ENCODE data around the gene GNA15.
"Not testable (repeated sequence)": the region's sequence is repeated elsewhere in the genome, so short reads cannot be mapped to it uniquely, and the experiment has no call there.

The GNA15 gene

DNA sequence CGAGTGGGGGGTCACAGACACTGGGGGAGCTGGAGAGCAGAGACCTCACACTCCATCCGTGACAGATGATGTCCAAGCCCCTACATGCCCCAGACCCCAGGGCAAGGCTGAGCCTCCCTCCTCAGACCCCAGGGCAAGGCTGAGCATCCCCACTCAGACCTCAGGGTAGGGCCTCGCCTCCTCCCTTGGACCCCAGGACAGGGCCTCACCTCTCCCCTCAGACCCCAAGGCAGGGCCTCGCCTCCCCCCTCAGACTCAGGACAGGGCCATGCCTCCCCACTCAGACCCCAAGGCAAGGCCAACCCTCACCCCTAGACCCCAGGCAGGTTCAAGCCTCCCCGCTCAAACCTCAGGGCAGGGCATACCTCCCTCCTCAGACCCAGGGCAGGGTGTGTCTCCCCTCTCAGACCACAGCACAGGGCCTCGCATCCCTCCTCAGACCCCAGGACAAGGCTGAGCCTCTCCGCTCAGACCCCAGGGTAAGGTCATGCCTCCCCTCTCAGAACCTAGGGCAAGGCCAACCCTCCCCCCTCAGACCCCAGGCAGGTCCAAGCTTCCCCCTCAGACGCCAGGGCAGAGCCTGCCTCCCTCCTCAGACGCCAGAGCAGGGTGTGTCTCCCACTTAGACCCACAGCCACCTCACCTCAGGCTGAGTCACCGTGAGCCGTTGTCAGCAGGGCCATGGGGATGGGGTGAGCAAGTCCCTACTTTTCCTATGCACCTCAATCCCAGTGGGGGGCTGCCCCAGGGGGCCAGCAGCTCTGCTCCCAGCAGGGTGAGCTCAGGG lies 41.1 kb downstream of the GNA15 start:
- DNase-seq, result peak; percentile 65

DNA sequence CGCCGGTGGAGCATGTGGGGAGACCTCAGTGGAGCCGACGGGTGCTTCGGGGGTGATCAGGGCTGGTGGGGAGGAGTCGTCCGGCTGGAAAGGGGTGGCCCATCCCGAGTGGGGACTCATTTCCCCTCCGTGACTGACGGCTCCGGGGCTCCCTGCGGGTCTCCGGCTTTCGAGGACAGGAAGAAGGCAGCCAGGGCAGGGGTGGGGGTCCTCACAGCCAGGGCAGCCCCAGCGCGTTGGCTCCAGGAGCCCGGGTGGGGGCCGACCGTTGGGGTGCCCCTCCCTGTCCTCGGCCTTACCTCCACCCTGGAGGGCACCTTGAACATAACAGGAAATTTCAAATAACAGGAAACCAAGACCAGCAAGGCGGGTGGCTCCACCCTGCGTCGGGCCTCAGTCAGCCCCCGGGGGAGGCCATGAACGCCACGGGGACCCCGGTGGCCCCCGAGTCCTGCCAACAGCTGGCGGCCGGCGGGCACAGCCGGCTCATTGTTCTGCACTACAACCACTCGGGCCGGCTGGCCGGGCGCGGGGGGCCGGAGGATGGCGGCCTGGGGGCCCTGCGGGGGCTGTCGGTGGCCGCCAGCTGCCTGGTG lies 42.6 kb downstream of the GNA15 start, which contains the start of gene S1PR4:
S1PR4 (plus strand) TSS at position 393 of the 596 bp plus-strand sequence; CDS start at position 417, 24 bp downstream.
- peak; percentile 53 for DNase-seq

- DNase-seq, result no peak
These were observed 43.3 kb downstream of the GNA15 start for GRCh38 chr19:3178973-3179738.

- DNase-seq, result no peak
These were observed 44.0 kb downstream of the GNA15 start for GRCh38 chr19:3179739-3180293.

GRCh38 chr19:3183721-3184641 lies 48.1 kb downstream of the GNA15 start:
- DNase-seq, result no peak

DNA sequence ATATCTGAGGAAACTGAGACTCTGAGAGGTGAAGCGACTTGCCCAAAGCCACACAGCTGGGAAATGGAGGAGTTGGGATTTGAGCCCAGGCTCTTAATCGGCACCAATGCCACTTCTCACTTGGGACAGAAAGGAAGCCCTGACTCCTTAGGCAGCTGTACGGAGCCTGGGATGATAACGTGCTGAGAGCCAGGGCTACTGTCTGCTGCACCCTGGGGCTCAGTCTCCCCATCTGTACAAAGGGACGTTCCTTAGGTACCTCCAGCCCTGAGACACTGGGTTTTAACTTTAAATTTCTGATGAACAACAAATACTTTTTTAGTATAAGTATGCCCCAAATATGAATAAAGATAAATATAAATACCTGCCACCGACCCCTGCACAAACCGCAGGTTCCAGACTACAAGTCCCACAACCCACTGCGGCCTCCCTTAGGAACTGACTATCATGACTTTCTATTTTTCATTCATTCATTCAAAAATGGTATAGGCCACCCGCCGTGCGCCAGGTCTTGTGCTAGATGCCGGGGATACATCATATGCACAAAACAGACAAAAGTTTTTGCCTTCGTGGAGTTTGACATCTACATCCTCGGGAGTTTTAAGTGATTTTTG lies 49.1 kb downstream of the GNA15 start:
- DNase-seq, result peak; percentile 68

DNA sequence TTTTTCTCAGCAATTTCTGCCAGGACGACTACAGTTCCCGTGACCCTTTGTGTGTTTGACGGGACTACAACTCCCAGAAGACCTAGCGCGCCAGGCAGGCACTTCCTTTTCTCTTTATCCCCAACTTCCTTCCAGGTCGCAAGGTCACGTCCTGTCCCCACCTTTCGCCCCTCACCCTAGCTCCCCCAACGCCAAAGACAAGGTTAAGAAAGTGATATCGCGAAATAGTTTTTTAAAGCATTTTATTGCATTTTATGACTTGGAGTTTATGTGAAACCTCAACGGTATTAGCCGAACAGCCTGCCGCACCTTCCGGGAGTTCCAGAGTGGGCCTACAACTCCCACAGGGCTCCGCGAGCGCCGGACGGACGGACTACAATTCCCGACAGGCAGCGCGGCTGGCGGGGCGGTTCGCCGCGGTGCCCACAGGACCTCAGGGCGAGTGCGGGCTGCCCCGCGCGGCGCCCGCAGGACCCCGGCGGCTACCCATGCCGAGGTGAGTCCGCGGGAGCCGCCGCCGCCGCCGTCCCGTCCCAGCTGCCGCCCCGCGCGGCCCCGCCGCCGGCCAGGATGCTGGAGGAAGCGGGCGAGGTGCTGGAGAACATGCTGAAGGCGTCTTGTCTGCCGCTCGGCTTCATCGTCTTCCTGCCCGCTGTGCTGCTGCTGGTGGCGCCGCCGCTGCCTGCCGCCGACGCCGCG lies 49.8 kb downstream of the GNA15 start, which contains the start of gene NCLN:
NCLN (plus strand) TSS at position 470 of the 699 bp plus-strand sequence; CDS start at position 571, 101 bp downstream.
- DNase-seq, result peak; percentile 94

GRCh38 chr19:3186160-3186688 lies 50.4 kb downstream of the GNA15 start:
- DNase-seq, result no peak

GRCh38 chr19:3186891-3187661 lies 51.2 kb downstream of the GNA15 start:
- DNase-seq, result no peak

DNA sequence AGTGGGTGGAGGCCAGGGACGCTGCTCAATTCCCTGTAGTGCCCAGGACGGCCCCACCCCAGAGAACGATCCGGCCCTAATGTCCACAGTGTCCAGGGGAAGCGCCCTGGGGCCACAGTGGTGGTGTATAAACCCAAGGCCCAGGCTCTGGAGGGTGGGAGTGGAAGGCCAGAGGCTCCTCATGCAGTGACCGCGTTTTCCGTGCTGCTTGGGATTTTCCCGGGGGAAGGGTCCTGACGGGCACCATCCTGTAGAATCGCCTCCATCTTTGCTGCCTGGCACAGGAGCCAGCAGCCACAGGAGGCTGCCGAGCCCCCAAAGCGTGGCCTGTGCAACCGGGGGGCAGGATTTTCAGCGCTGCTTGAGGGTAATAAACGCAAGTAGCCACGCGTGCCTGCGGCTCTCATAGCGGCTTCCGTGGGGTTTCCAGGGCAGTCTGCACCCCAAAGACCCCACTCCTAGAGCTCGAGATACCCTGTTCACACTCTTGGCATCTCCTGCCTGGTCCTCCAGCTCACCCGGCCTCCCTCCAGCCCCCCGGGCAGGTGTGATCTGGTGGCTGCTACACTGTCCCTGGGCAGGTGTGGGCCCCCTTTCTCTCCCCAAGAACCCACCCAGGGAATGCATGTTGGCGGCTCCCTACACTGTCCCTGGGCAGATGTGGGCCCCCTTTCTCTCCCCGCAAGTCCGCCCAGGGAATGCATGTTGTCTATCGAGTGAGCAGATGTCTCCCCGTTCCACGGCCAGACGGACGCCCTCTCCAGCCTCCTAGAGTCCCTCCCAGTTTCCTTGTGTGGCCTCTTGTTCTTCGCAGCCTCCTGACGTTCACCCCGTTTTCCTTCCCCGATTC lies 52.1 kb downstream of the GNA15 start:
- no peak for DNase-seq

DNA sequence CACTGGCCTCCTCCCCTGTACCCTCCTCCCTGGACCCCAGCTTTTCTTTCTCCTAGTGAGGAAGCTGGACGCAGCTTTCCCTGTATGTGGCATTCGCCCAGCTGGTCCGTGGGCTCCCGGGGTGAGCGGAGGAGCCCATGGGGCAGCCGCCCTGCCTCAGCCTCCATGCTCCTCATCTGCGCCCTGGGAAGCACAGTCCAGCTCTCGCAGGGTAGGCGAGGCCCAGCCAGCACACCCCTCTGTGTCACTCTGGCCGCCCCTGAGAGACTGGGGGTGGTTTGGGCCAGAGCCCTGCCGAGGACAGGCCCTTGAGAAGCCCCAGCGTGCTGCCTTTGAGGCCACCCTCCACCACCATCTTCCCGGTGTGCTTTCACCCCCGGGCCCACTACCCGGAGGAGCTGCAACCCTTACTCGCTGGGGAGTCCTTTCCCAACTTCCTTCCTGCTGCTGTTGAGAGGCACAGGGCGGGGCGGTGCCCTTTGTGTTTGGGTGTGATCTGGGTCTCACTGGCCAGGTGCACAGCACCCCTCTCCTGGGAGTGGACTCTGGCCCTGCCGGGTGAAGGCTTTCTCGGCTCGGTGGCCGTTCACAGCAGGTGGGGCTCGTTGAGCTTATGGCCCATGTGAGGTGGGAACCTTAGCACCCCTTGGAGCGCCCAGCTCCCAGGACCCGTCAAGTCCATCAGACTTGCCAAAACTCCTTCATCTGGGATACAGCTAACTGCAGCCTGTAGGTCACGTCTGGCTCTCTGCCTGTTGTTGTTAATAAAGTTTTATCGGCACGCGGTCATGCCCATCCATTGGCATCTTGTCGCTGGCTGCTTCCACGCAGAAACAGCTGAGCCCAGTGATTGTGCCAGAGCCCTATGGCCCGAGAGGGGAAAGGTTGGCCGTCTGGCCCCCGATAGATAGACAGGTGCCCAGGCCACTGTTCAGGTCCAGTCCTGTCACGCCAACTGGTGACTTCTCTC lies 53.1 kb downstream of the GNA15 start:
- no peak for DNase-seq

DNA sequence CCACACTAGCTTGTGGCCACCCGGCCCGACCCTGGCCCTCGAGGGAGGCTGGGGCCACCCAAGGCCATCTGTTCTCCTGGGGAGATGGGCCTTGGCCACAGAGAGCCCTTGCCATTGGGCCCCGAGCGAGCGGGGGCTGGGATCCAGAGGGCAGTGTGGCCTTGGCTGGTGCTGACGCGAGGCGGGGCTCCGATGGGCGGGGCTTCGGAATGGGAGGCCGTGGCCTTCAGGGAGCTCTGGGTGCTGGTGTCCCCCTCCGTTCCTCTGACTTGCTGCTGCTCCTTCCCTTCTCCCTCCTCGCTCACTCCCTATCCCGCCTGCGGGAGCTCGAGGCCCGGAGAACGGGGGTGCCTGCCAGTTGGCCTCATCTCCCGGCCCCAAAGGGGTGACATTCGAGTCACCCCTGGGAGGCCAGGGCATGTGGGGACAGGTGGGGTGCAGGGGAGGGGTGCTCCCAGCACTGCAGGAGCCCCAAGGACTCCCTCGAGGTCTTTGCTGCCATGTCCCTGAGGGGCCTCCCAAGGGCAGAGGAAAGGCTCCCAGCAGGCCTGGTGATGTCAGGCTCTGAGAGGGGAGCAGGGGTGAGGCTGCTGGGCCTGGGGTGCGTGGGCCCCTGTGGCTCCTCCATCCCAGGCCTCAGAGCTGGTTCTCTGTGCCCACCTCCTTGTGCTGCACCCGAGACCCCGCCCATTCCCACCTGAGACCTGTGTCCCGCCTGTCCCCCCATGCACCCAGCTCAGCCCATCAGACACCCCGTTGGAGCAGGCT lies 54.1 kb downstream of the GNA15 start:
- no peak for DNase-seq

- DNase-seq, result no peak
These were observed 54.6 kb downstream of the GNA15 start for GRCh38 chr19:3190470-3190770.

DNA sequence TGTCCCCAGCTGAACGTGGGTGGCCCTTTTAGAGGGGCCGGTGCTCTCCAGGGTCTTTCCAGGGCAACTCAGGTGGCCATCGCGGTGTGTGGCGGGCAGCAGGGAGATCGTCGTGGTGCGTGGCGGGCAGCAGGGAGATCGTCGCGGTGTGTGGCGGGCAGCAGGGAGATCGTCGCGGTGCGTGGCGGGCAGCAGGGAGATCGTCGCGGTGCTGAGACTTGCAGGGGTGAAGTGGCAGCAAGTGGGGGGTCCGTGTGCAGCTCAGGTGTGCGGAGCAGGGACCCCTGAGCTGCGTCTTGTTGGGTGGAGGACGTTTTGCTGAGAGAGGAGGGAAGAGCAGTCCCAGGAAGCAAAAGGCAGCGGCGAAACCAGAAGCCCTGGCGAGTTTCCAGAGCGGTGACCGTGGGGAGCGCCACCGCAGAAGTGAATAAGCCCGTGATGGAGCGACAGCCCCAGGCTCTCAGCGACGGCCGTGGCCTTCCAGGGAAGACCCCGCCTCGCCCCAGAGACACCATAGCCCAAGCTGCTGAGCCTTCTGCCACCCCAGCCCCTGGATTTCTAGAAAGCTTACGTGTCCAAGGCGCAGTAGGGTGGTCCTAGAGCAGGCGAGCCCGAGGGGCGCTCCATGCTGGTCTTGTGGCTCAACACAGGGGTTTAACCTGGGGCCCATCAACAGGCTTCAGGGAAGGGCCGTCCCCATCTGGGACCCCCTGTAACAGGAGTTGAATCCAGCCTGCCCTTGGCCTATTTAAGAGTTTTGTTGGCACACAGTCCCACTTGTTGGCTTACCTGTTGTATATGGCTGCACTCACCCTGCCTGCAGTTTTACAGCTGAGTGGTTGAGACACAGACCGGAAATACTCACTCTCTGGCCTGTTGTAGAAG lies 55.3 kb downstream of the GNA15 start:
- no peak for DNase-seq

DNA sequence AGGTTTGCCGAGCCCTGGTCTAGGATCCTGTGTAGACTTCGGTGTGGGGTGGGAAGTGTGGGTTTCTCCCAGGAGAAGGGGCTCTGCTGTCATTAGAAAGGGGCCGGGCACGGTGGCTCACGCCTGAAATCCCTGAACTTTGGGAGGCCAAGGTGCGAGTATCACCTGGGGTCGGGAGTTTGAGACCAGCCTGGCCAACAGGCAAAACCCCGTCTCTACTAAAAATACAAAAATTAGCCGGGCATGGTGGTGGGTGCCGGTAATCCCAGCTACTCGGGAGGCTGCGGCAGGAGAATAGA lies 55.9 kb downstream of the GNA15 start:
- not testable (repeated sequence) for DNase-seq

- no peak for DNase-seq
These were observed 56.4 kb downstream of the GNA15 start for GRCh38 chr19:3192228-3192635.
